CD4-positive, alpha-beta T cell treated with Interleukin-17A for 1 hour (primary cell): ENCODE measurements around the gene DRAXIN.

ENCODE experiments used
- DNase-seq: peaks from one replicate; pipeline ENCODE4 v3.0.0-alpha.2; 2020

The DRAXIN gene

DNA sequence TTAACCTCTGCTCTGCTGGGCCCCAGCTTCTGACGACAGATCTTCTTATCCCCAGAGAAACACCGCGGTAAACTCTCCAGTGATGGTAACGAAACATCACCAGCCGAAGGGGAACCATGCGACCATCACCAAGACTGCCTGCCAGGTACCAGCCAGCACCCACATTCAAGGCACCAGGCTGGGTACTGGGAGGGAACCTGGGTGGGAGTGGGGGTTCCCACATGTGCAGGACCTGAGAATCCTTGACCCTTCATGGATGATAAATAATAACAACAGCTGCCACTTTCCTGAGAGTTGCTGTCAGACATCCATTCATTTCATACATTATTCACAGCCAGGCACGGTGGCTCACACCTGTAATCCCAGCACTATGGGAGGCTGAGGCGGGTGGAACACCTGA is 20.8 kb downstream of the DRAXIN start:
- no peak for DNase-seq

DNA sequence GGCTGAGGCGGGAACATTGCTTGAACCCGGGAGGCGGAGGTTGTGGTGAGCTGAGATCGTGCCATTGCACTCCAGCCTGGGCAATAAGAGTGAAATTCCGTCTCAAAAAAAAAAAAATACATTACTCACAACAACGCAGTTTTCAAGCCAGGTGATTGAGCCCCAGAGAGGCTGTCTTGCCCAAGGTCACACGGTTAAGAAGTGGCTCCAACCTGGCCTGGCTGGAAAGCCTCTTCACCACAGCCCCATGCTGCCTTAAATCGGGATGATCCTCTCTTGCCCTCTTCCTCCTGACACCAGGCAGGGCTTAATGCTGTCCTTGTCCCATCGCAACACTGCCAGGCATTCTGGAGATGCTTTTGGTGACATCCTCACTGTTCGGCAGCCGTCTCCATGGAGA is 21.6 kb downstream of the DRAXIN start:
- DNase-seq, result no peak

DNA sequence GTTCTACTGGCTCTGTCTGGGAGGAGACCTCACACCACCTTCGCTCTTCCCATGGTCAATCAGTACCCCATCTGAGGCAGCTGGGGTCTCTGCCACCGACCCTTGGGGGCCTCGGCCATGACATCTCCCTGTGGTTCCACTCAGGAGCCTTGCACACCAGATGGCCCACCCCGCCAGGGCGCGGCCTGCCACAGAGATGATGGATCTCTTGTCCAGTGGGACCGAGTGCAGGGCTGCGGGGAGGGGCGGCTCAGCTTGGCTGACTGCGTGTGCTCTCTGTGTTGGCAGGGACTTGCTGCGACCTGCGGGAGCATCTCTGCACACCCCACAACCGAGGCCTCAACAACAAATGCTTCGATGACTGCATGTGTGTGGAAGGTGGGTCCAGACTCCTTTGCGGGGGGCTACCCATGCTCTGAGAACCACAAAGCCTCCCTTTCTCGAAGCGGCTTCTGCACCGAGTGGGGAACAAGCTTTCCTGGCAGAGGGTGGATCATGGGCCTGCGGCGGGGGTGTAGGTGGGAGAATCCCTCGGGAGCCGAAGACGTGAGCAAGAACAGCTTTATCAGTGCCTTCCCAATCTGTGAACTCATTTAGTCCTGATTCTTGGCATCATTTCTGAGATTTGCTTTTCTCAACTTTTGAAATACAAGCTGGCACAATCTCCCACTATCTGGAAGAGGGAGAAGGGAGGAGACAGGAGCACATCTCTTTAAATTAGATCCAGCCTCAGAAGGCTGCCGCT is 23.5 kb downstream of the DRAXIN start:
- no peak for DNase-seq

DNA sequence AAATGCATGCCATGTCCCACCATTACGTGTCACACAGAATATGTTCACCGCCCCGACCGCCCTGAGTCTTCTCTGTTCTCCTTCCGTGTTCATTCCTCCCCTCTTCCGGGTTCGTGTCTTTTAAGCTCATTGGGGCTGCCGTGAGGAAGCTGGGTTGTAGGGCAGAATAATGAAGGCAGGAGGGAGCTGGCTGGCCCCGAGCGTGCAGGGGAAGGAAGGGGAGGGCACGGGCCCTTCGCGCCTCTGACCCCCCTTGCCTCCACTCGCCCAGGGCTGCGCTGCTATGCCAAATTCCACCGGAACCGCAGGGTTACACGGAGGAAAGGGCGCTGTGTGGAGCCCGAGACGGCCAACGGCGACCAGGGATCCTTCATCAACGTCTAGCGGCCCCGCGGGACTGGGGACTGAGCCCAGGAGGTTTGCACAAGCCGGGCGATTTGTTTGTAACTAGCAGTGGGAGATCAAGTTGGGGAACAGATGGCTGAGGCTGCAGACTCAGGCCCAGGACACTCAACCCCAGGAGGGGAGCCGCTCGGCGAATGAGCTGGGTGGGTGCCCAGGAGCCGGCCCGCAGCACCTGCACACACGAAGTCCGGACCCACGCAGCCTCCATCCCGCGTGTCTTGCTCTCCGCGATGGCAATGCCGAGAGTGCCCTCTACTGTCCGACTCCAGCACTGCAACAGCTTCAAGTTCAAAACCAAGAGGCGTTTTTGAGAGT is 28.0 kb downstream of the DRAXIN start:
- DNase-seq, result peak; percentile 88

DNA sequence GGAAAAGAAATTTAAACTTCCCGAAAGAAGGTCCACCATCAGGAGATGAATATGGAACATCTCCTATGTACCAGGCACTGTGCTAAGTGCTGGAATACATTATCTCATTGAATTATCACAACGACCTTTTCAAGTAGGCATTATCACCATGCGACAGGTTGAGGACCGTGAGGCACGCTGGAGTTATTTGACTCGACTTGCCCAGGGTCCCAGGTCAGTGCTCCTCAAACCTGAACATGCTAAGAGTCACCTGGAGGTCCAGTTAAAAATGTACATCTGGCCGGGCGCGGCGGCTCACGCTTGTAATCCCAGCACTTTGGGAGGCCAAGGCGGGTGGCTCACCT is 28.5 kb downstream of the DRAXIN start:
- no peak for DNase-seq

DNA sequence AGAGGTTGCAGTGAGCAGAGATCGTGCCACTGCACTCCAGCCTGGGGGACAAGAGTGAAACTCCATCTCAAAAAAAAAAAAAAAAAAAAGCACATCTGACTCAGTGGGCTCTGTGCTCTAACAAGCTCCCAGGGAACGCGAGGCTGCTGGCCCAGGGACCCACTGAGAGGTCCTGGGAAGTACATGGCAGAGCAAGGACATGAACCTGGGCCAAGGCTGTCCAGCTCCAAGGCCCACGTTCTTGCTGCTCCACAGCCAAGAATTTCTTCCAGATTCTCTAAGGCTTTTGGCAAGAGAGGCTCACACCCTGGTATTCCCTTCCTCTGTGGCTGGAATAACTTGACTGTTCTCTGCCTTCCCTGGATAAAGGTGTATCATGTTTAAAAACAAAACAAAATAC is 29.0 kb downstream of the DRAXIN start:
- no peak for DNase-seq

DNA sequence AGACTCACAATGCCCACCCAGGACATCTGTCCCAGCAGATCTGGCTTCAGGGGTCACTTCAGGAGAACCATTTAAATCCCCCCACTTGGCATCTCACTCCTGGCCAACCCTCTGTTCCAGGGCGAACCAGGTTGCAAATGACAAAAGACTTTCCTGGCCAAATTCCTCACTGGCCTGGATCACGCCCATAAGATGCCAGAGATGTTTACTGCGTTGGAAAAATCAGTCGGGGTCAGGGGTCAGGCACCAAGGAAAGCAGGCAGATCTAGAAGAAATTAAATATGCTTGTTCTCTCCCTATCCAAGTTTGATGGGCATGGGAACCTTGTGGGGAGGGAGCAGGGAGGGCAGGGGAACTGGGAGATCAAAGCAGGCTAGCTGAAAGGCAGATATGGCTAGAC is 29.8 kb downstream of the DRAXIN start:
- no peak for DNase-seq

DNA sequence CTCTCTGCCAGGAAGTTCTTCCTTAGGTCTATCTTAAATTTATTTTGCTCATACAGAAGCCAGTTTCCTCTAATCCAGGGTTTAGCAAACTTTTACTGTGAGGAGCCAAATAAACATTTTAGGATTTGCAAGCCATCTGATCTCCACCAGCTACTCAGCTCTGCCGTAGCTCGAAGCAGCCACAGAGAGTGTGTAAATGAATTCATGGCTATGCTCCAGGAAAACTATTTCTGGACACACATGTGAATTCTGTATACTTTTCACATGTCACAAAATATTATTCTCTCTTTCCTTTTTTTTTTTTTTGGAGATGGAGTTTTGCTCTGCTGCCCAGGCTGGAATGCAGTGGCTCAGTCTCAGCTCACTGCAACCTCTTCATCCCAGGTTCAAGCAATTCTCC is 31.0 kb downstream of the DRAXIN start:
- DNase-seq, result no peak

DNA sequence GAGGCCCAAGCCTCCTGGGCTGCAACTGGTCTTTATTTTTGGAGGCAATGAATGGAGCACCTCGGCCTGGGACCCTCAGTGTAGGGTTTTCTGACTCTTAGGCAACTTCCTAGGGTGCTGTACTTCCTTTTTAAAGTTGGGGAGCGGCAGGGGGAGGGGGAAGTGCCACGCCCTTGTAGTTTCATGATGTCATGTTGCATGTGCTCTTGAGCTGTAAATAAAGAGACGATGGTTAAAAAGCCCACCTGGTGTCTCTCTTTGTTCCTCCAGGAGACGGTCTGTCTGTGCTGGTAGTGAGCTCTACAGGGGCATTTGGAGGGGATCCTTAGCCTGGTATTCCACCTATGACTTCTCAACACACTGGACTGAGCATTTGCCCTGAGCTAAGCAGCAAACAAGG is 34.1 kb downstream of the DRAXIN start:
- DNase-seq, result no peak

DNA sequence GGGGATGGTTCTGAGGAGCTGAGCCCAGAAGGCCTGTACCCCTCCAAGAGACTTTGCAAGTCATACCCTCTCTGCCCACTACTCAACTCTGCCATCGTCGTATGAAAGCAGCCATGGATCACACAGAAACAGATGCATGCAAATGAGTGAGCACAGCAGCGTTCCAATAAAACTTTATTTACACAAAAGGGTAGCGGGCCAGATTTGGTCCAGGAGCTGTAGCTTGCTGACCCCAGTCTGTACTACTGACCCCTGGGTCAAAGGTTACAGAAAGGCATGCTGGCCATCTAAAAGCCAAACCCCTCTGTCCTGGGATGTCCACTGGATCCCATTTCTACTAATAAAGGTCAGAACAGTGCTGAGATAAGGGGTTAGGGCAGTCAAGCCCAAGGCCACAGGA is 35.6 kb downstream of the DRAXIN start:
- no peak for DNase-seq

DNA sequence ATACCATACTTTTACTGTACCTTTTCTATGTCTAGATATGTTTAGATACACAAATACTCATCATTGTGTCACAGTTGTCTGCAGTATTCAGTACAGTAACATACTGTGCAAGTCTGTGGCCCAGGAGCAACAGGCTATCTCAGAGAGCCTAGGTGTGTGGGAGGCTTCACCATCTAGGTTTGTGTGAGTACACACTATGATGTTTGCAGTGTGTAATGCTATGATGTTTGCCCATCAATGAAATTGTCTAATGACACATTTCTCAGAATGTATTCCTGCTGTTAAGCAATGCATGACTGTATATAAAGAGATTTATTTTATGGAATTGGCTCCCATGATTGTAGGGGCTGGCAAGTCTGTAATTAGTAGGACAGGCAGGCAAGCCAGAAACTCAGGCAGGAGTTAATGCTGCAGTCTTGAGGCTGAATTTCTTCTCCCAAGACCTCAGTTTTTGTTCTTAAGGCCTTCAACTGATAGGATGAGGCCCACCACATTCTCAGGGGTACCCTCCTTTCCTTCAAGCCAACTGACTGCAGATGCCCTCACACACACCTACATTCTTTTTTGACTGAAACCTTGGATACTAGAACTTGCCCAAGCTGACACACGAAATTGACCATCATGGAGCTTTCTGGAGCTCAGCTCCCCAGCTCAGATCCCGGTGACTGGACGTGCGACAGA is 36.8 kb downstream of the DRAXIN start:
- DNase-seq, result no peak

DNA sequence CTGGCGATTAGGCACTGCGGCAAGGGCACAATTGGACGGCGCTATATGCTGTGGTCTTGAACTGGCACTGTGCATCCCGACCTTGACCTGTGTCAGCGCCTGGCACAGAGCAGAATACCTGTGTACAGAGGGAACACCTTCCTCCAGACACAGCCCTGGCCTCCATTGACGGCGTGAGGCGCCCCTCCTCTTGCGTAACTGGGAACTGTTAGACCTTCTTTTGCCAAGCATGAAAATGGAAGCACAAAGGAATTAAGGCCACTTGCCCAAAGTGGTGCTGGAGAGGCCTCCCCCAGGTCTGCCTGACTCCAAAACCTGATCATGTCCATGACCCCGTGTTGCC is 37.6 kb downstream of the DRAXIN start:
- DNase-seq, result no peak

DNA sequence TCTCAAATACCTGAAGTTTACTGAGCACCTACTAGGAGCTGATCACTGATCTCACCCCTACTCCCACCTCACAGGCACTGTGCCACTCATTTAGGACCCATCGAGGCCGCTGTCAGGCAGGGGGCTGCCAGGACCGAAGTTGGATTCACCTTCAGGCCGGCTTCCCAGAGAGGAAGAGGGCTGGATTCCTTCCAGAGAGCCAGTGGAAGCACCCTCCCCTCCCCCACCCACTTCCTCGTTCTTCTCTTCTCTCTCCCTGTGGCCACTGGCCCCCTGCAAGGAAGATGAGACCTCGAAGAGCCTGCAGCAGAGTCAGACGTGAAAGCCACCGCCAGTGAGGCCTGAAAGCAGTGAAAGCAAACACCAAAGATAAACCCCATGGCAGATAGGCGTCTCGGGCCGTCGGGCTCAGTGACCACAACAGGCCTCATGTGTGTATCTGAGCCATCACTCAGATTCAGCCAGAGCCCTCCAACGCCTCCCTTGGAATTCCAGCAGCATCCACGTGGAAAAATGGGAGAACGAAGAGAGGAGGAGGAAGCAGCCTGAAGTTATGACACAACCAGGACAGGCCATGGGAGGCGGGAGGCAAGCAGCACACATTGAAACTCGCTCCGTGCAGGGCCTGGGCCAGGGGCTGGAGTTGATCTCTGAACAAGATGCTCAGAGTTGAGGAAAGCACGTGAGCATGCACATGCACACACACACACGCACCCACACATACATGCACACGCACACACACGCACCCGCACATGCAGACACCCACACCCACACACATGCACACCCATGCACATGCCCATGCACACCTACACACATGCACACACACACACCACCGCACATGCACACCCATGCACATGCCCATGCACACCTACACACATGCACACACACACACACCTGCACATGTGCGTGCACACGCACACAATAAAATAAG is 38.3 kb downstream of the DRAXIN start:
- DNase-seq, result no peak

DNA sequence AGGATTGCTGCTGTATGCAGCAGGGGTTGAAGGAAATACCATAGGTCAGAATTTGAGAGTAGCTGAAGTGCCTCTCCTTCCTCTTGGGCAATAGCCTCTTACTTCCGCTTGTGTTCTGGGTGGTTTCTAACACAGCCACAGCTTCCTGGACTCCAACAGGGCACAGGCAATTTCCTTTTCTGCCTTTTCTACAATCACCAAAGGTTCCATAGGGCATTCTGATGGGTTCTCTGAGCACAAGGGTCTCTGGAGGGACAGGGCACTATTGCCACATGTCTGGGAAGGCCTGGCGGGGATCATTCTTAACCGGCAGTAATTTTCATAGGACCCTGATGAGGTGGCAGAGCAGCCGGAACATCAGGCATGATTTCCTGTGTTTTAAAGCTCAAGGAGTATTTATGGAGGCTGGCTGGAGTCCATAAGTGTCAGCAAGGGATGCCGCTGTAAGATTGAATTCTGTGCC is 39.0 kb downstream of the DRAXIN start:
- peak; percentile 68 for DNase-seq

DNA sequence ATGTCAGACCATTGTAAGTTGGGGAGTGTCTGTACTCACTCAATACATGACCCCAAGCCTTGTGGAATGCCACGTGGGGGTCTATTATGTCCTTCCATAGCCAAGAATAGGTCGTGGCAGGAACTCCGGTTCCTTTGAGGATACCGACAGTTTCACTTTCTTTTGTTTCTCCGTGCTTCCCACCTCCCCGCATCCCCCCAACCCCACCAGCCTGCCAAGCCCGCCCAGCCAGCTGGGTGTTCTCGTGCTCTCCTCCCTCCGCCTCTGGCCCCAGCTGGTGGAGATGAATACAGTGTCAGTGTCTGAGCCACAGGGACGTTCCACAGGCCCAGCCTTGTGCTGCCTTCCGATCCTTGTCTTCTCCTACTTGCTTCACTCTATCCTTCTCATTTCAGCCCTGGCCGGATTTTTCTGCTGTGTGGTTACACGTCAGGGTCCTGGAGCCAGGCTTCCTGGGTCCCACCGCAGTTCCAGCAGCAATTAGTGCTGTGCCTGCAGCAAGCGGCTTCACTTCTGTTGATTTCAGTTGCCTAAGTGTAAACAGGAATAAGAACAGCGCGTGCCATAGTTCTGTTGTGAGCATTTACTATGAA is 40.3 kb downstream of the DRAXIN start:
- peak; percentile 25 for DNase-seq

DNA sequence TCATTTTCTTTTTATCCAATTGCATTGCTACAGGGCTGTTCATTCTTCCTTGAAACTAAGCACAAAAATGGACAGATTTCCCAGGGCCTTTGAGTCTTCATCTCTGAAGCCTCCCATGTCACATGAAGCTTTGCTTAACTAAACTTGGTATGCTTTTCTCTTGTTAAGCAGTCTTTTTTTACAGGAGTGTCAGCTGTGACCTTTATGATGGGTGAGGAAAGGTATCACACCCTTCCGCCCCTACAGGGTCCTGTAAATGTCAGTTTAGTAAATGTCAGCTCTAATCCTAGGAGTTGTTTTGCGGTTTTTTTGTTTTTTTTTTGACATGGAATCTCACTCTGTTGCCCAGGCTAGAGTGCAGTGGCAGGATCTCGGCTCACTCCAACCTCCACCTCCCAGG is 41.8 kb downstream of the DRAXIN start:
- DNase-seq, result no peak

DNA sequence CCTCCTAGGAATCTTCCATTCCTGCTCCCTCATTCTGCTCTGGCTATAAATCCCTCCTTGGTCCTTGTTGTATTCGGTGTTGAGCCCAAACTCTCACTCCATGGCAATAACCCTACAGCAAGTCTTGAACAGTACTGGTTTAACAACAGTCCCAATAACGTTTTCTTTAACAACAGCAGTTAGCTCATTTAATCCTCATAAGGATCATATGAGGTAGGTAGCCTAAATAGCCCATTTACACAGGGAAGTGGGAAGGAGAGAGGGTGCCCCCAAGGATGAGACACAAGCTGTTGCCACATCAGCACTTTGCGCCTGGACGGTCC is 44.0 kb downstream of the DRAXIN start:
- no peak for DNase-seq

DNA sequence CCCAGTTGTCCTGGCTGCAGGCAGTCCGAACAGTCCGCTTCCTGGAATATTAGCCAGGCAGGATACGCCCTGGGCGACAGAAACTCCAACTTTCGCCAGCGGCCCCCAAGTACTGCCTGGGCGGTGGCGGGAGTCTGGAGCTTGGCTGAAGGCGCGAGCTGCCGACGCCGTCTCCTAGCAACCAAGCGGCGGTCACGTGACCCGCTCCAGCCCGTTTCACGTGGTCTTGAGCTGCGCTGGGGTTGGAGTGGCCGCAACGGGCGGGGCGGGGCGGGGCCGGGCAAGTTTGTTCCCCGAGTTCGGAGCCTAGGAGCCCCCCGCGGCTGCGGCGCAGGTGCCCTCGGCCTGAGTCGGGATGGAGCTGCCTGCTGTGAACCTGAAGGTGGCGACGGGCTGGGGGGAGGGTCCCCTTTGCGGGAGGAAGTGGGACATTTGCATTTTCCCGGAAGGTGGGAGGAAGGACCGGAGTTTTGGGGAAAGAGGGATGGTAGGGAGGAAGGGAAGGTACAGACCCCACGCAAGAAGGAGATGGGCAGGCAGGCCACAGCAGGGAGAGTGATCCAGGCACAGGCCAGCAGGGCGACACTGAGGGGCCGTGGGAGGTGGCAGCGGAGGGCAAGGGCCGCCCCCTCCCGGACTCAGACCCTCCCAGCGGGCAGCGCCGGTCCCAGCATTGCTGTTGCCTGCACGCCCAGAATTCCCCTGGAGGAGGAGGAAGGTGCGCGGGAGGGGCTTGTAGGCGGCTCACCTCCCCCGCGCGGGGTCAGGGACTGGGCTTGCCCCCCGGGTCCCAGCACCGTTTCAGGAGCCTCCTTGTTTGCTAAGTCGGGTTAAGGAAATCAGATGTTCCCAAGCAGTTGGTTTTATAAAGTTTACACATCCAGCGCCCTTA is 44.6 kb downstream of the DRAXIN start, which contains the start of gene AGTRAP:
Gene AGTRAP, plus strand, starts transcription at position 283 of the 892 bp plus-strand sequence. Its CDS starts 73 bp downstream, at position 356.
- peak; percentile 88 for DNase-seq

DNA sequence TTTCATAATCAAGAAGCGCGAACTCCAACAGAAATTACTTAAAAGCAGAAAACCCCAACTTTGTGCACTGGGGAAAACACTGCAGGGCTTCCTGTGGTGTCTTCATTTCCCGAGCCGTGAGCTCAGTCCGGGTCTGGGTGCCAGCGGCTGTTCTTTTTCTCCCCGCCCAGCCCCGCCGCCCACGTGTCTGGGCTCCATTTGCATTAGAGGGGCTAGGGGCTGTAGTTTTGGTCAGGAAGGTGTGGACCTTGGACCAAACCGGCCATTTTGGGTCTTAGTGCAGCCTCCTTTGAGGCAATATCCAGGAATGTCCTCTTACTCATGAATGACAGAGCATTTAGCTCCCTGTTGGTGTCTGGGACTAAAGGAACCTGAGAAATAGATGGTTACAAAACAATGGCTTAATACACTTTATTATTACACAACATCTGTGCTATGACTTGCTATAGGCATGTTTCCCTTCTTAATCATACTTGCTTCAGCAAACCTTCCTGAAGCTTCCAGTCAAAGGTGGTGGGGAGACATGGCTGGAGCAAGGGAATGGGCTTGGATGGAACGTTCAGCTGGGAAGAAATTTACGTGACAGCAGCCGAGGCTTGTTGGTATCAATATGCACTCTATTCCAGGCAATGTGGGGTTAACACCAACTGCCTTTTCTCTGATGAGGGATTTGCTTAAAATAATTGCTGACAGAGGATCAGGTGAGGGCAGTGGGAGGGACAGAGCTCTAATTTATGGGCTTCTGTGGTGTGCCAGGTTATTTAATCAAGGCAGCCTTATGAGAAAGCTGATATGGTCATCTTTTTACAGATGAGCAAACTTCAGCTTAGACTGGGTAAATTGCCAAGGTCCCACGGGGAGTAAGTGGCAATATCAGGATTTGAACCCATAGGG is 45.5 kb downstream of the DRAXIN start:
- DNase-seq, result peak; percentile 54

DNA sequence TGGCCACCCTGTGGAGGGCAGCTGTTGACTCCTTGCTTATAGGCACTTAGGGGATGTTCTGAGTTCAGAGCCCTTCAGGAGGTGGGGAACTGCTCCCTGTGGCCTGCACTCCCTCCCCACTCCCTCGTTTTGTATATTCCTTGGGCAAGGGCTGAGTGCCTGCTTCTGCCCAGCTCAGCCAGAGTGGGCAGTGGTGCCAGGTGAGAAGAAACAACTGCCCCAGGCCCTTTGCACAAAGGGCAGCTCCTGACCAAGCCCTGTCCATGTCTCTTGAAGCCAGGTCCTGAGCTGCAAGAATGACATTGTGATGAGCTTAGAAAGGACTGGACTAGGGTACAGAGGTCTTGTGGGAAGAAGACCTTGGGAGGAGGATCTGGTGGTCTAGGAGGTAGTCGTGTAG is 46.6 kb downstream of the DRAXIN start:
- DNase-seq, result no peak

DNA sequence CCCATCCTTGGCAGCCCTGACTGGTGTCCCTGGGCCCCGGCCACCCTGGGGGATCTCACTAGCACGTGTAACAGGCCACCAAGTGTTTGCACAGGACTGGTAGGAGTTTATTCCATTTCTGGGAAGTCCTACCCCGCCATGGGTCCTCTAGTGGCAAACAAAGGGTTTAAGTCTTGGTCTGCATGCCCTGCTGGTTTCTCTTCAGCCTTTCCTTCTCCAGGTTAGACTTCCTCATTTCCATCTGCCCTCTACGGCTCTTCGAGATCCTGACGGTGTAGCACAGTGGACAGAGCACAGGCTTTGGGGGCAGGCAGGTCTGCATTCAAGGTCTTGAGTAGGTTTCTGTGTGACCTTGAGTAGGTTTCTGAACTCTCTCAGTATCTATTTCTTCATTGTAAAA is 47.3 kb downstream of the DRAXIN start:
- DNase-seq, result no peak
